GM10266 (cell line): ENCODE measurements around the gene APPL1.
"Not testable (repeated sequence)": the region's sequence is repeated elsewhere in the genome, so short reads cannot be mapped to it uniquely, and the experiment has no call there.

Source experiments
- DNase-seq: peaks from one replicate; pipeline ENCODE4 v3.0.0; 2012; ENCODE audit errors: extremely low spot score
- CTCF ChIP-seq: IDR thresholded peaks from 2 replicates; pipeline ENCODE4 v1.5.1; 2012; ENCODE audit warnings: mild to moderate bottlenecking, low read depth; ENCODE audit not compliant: control insufficient read depth, insufficient read depth; ENCODE audit errors: missing control alignments

APPL1 gene

GRCh38 chr3:57287205-57287604 is 59.7 kb downstream of the APPL1 start:
- DNase-seq = no peak
- no peak for TF ChIP-seq CTCF

GRCh38 chr3:57288403-57288802 is 60.9 kb downstream of the APPL1 start:
- no peak for TF ChIP-seq CTCF
- DNase-seq = no peak

GRCh38 chr3:57292159-57292896 is 64.8 kb downstream of the APPL1 start, which contains the start of gene ASB14:
Gene ASB14, minus strand, starts transcription at chr3:57292685. Its CDS starts 652 bp downstream, at chr3:57292033.
- no peak for DNase-seq
- TF ChIP-seq CTCF = no peak

GRCh38 chr3:57292897-57293526 is 65.5 kb downstream of the APPL1 start:
- no peak for TF ChIP-seq CTCF
- no peak for DNase-seq

- TF ChIP-seq CTCF = no peak
- no peak for DNase-seq
Observed at GRCh38 chr3:57298041-57298440, 70.5 kb downstream of the APPL1 start.

GRCh38 chr3:57303520-57303919 is 76.0 kb downstream of the APPL1 start:
- not testable (repeated sequence) for DNase-seq

GRCh38 chr3:57309769-57310360 is 82.3 kb downstream of the APPL1 start:
- TF ChIP-seq CTCF = no peak
- no peak for DNase-seq
